M059J (cell line): Measurements from ENCODE around the gene SPCS3. TPM values are rescaled to one million over a fixed set of nuclear protein-coding genes. Genes with fewer than 3 reads are reported as not detected.
"Not testable (repeated sequence)": the region's sequence is repeated elsewhere in the genome, so short reads cannot be mapped to it uniquely, and the experiment has no call there.

Experiments
- DNase-seq: peaks from one replicate; pipeline ENCODE4 v3.0.0-alpha.2; 2012; ENCODE audit warnings: low read depth
- total RNA-seq: library from RNA; depleted of rRNA; stranded (reverse); fragments of >200 nt; shearing (Covaris generic); gene quantifications from 2 replicates; pipeline ENCODE4 v1.2.3, GENCODE V29; 2014; rRNA removed

Gene SPCS3
- 55.2 and 67.2 TPM in 2 replicates for total RNA-seq

DNA sequence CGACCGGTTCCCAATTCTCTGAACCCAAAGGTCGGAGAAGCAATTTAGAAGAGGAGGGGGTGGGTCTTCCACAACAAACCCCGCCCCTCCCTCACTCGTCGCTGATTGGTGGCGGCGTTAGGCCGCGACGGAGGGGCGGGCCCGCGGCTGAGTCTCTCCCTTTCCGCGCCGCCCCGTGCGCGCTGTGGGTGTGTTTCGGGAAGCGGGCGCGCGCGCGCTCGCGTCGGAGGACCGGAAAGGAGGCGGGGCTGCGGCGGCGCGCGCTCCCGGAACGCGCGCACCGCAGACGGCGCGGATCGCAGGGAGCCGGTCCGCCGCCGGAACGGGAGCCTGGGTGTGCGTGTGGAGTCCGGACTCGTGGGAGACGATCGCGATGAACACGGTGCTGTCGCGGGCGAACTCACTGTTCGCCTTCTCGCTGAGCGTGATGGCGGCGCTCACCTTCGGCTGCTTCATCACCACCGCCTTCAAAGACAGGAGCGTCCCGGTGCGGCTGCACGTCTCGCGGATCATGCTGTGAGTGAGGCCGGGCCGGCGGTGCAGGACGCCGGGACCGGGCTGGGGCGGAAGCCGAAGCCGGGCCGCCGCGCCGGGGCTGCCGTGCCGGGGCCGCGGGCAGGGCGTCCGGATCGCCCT lies at the start of gene SPCS3:
Gene SPCS3 (plus strand): TSS at position 263 of the 636 bp plus-strand sequence. CDS start 111 bp downstream, at position 374.
- DNase-seq = peak; percentile 91

DNA sequence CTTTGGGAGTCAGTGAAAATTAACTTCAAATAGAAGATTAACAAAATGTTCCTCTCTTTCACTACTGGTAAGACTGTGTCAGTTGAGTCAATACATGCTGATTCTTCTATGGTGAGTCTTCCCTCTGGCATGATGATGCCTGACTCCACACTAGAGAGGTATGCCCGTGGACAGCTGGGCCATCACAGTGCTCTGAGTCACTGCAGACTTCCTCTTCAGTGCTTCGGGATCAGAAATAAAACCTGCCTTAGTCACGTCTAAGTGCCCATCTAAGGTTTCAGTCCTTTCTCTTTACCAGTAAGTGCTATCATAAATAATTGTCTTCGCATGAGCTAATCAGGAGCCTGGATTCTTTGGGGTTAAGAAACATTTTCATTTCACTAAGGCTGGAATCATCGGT lies 49.1 kb upstream of the SPCS3 start:
- peak; percentile 98 for DNase-seq

DNA sequence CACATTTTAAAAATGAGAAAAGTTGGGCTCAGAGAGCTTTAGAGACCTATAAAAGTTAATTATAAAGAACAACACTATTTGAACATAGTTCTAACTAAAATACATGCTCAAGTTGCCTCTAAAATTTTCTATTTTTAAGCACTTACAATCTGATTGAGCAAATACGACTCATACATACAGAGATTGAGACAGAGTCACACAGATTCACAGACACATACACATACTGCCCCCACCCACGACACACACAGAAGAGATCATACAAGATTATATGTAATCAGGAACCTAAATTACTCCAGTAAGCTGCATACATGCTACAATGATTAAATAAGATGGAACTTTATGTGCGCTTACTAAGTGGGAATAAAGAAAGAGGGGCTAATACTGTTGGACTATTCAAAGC lies 48.0 kb upstream of the SPCS3 start:
- peak; percentile 20 for DNase-seq

DNA sequence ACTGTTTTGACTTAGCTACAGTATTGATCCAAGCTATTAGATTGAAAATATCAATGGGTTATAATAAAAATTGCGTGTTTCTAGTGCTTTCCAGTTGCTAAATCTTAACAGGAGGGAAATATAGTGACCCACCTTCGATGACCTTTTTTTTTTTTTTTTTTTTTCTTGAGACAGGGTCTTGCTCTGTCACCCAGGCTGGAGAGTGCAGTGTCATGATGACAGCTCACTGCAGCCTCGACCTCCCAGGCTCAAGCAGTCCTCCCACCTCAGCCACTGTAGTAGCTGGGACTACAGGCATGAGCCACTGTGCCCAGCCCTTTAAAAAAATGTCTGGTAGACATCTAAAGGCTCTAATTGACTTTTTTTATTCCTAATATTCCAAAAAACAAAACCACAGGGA lies 47.0 kb upstream of the SPCS3 start:
- DNase-seq = no peak

DNA sequence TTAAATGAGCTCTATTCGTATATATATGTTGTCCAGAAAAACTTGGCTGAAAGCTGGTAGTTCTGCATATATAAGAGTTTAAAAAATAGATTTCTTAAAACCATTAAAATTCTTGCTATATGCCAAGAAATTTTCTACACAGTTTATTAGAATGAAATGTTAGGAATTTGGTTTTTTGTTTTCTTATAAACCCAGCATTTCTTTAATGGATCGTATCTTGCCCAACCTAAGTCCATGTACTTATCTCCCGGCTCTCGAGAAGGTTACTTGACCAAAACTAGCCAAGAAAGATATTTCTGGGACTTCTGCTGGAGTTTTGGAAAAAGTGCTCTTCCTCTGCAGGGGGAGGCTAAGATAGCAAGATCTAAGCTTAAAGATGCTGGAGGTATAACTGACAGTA lies 46.0 kb upstream of the SPCS3 start:
- no peak for DNase-seq

DNA sequence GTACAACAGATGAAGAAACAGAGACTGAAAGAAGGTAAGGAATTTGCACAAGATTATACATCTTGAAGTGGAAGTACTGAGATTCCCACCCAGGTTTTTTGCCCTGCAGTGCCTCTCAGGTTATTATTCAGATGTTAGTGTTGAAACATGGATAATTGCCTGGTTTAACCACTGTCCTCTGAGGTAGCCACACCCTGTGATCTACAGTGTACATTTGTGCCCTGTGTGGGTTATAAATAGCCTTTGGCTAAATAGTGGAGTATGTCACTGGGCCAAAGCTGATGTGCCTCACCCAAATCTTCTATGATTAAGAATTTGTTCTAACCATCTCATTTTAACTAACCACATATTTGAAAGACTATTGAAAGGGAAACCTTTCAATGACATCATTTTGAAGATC lies 45.3 kb upstream of the SPCS3 start:
- peak; percentile 84 for DNase-seq

DNA sequence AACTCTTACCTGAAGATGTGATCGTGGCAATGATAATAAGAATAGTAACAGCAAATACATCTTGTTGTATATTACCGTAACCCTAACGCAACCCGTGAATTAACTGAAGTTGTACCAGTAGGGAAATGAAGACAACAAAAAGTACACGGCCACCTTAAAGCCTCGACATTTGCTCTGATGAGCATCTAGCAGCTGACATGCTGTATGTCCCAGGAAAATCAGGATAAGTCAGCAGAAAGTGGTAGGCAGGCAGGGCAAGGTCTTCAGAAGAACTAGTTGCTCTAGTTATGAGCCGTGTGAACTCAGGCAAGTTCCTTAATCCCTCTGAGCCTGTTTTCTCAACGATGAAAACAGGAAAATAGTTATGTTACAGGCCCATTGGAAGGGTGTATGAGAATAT lies 43.1 kb upstream of the SPCS3 start:
- no peak for DNase-seq

DNA sequence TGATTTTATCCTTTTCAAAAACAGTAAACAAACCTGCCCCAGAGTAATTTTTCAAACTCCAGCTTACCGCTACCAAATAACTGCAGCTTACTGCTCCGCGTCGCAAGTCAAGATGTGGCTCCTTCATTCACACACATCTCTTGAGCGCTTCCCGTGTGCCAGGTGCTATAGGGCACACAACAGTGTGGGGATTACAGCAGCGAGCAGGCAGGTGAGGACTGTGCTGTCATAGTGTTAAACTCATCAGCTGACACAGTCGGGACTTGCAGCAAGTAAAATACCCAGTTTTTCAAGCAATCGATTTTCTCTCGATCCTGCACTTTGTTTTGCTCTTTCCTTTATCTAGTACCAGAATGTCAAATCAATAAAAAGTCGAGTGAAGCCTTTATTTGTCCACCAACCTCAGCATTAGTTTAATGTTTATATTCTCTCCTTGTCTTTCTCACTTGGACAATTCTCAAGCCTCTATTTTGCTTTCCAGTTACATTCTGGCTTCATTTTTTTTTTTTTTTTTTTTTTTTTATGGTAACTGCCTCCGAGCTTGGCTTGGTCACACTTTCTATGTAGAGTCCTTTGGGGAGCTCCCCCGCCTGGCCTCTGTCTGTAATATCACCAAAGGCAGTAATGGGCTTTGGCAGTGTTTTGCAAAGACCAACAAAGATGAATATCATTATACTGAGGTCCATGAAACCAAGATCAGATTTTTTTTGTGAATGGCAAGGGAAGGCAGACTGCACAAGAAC lies 42.4 kb upstream of the SPCS3 start:
- peak; percentile 67 for DNase-seq

DNA sequence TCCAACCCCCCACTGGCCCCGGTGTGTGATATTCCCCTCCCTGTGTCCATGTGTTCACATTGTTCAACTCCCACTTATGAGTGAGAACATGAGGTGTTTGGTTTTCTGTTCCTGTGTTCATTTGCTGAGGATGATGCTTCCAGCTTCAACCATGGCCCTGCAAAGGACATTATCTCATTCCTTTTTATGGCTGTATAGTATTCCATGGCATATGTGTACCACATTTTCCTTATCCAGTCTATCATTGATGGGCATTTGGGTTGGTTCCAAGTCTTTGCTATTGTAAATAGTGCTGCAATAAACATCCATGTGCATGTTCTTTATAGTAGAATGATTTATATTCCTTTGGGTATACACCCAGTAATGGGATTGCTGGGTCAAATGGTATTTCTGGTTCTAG lies 40.2 kb upstream of the SPCS3 start:
- not testable (repeated sequence) for DNase-seq

DNA sequence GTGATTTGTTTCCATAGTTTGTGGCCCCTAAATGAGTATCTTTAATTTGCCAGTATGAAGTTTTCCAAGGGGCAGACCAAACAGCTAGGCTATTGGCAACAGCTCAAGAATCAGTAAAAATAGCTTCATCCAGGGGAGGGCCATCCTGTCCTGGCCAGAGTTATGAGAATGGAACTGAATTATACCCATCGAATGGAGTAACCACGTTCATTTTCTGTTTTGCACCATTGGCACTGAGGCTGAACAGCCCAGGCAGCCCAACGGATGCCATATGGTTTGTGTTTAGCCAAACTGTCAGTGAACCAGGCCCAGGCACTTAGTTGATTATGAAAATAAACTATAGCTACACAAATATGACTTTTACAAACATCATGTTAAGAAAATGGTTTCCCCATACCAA lies 33.0 kb upstream of the SPCS3 start:
- no peak for DNase-seq

DNA sequence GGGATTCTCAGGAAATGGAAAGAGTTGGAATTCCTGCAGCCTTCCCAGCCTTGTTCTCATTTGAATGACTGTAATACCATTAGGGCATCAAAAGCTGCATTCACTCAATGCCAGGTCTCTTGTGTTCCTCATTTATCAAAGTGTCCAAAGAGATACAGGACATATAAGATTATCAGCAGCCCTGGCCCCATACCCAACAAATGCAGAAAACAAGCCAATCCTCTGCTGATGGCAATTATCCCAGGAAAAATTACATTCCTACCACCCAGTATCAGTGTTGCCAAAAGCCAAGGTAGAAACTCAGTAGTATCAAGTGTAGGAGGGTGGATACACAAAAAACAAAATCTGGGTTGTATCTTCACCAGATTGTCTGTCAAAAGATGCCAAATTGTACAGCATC lies 32.2 kb upstream of the SPCS3 start:
- no peak for DNase-seq

DNA sequence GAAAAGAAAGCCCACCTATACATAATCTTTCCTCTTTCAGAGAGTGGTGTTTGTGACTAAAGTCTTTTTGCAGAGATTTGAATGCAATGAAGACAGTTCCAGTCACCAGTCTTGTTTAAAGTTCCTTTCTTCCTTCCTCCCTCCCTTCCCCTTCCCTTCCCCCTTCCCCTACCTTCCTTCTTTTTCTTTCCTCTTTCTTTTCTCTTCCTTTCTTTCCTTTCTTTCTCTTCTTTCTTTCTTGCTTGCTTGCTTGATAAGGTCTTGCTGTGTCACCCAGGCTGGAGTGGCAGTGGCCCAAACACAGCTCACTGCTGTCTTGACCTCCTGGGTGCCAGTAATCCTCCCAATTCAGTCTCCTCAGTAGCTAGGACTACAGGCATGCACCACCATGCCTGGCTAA lies 31.7 kb upstream of the SPCS3 start:
- no peak for DNase-seq

DNA sequence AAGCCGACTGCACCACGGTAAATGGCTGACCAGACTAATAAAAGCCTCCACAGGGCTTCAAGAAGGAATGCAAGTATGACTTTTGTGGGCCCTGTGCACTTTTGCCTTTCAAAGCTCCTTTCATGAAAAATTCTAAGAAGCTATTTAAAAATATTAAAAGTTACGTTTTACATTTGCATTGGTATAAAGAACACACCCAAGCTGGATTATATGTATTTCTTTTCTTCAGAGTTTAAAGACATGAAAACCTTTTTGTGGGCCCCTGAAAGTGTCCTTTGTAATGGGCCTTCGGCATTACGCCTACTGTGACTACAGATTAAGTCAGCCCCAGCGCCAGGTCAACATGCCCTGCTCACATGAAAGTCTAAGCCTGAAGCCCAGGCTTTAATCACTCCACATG lies 30.2 kb upstream of the SPCS3 start:
- DNase-seq = no peak

DNA sequence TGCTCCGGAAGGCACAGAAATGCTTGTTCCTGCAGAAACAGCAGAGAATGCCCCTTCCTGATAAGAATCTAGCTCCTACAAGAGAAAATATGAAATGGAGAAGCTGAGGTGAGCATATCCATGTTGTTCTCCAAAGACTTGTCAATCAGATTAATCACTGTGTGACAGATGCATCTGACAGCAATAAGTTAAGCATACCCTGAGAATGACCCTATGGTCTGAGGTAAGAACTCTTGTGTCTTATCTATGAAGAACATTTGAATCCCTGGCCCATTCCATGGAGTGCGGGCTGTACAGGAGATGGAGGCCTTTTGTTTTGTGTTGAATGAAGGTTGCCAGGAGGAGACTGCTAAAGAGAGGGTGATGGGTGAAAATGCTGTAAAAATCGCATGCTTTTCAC lies 29.2 kb upstream of the SPCS3 start:
- no peak for DNase-seq

DNA sequence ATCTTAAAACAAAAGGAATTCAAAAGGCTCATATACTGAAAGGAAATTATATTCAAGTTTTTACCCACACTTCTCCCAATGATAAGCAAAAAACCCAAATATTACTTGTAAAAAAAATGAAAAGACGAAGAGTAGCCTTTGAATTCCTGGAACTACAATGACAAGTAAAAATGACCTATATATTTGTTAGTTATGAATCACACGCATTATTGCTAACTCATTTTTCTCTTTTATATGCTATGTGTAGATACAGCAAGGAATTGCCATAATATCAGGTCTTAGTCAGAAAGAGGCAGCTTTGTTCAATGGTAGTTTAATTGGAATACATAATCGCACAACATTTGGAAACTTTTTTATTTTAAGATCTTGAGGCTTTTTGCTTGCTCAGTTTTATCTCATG lies 28.0 kb upstream of the SPCS3 start:
- DNase-seq = no peak

DNA sequence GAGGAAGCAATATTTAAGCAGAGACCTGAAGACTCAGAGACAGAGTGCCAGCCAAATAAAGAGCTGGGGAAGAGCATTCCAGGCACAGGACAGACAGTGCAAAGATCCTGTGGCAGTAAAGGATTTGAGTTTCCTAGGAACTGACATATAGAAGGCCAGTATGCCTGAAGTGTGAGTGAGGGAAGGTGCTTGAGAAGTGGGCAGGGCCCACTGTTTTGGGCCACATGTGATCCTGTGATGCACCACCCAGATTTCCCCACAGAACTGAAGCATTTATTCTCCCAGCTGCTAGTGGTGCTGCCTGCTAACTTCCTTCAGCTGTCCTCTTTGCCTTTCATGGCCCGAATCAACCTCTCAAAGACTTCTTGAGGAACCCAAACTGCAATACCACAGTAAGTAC lies 26.8 kb upstream of the SPCS3 start:
- no peak for DNase-seq

DNA sequence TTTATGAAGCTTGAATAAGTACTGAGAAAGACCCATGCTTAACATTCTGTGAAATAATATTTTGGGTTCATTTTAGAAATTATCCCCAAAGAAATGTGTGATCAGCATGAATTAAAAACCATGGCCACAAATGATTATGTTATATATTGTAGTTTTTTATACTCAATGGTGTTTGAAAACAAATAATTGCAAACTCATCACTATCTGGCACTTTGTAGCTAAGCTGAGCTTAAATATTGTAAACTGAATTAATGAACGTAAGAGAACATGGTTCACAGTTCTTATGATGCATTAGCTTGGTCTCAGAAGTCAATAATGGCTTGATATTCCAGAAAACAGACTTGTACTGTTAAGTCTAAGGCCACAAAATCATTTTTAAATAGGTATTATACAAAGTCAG lies 26.1 kb upstream of the SPCS3 start:
- no peak for DNase-seq

DNA sequence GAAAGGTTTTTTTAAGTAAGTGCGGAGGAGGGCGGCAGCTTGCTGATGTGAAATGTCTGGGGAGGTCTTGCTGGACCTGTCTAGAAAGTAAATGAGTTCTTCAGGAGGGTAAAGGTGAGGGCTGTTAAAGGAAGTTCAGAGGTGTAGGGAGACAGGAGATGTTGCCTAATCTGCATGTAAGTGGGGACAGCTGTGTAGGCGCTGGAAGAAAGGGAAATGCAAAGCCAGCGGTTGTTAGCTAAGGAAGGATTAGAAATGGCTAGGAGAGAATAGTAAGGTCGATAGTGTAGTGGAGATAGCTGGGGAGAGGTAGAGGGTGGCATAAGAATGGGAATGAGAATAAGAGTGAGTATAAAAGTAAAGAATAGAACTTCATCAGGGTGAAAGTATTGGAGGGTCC lies 23.9 kb upstream of the SPCS3 start:
- DNase-seq = not testable (repeated sequence)

DNA sequence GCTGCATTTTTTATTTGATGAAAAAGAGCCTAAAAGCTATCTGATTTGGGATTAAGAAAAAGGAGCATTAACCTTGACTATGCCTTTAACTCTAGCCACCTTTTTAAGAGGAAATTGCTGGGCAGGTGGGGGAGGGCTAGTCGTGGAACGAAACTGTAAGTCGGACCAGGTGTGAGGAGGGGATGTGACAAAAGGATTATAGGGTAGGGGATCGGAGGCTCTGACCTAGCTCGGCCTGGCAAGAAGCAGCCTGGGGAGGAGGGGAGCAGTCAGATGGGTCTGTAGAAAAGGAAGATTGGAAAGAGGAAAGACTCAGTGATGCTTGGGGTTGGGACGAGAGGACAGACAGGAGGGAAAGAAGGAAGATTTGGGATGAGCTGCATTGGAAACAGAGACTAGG lies 21.1 kb upstream of the SPCS3 start:
- DNase-seq = no peak

DNA sequence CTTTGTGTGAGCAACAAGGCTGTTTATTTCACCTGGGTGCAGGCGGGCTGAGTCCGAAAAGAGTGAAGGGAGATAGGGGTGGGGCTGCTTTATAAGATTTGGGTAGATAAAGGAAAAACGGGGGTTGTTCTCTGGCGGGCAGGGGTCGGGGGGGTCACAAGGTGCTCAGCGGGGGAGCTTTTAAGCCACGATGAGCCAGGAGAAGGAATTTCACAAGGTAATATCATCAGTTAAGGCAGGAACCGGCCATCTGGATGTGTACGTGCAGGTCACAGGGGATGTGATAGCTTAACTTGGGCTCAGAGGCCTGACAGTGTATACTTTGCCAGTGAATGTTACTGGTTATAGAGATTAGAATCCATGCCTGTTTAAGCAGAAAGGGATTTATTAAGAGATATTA lies 19.7 kb upstream of the SPCS3 start:
- DNase-seq = no peak

DNA sequence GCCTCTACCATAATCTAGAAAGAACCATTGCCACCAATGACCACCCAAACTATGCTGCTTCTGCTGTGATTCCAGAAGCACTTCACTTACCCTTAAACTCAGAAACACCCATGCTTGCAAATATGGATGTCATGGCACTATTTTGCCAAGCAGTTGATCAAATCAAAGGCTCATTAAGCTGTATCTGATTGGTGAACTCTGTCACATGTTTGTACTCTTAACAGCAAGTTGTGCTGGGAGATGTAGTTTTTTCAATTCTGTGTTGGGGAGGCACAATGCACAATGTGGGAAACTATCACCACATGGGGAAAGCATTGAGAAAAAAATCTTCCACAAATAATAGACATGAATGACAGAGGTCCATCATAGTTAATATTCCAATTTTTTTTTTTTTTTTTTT lies 19.2 kb upstream of the SPCS3 start:
- no peak for DNase-seq

DNA sequence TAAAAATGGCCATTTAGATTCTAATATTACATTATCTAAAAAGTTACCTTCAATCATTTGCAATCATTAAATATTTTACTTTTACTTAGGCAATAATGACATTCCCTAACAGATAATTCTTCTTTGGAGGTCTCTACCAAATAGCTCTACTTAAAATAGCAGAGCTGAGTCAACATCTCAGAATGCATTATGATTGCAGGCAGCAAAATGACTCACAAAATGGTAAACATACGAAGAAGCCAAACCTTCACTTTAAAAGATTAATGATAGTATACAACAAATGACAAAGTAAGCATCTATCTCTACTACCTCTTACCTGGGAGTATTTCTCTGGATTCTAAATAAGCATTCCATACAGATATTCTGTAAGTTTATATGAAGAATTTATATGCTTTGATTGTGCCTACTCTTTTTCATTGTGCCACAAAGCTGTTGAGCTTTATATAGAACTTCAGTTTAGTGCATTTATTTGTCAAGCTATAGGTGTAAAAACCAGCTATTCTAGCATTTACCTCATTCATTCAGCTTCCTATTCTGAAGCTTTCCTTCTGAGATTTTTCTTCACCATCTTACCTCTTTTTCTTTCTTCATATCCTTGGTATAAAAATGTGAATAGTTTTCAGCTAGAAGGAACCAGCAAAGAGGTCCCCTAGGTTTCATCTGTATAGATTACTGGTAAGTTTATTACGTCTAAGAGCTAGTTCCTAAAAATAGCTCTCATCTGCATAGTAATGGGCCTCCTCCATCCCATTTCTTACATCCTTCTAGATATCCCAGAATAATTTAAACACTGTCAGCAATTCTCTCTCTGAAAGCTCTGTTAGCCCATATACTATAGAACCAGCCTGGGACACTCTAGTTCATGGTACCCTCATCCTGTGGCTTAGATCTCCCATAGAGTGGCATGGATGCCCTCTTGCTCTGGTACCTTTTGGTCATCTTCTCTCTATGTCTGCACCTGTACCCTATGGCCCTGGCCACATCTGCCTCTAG lies 17.2 kb upstream of the SPCS3 start:
- peak; percentile 77 for DNase-seq
